Activated T-cell treated with anti-CD3 and anti-CD28 coated beads, Interleukin-2, amount 50 U/mL, for 48 hours (primary cell): ENCODE measurements around the gene EML6.
"Not testable (repeated sequence)": the region's sequence is repeated elsewhere in the genome, so short reads cannot be mapped to it uniquely, and the experiment has no call there.

ENCODE experiments used
- DNase-seq, 2 experiments: peaks; one replicate each; pipeline ENCODE4 v3.0.0-alpha.2; 2020

EML6 gene

DNA sequence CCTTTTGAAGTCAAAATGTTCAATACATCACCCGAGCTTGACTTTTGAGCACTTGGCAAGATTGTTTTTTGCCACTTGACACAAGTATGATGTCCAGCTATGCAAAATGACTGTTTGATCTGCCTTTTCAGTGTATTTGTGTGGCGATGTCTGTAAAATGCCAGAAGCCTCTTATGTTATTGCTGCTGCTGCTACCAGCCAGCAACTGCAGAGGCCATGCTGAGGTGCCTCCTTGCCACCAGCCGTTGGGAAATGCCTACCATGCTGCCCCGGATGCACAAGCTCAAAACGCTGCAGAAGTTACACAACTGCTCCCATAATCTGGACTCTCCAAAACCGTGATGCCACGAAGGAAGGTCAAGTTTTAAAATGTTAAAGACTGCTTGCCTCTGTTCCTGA lies 246.5 kb downstream of the EML6 start:
- DNase-seq = no peak

DNA sequence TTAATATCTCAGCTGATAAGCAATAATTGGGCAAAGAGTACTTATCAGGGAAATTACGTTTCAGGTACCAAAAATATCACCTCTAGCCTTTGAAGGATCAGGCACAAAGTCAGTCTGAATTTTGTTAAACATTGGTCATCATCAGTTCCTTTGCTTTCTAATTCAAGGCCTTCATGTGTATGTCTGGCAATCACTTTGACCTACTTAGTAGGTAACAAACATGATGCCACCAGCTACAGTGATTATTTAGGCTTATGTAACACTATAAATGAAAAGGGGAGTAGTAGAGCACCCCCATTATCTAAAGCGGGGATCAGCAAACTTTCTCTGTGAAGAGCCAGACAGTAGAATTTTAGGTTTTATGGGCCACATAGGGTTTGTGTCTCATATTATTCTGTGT lies 251.7 kb downstream of the EML6 start:
- DNase-seq = no peak

- DNase-seq = no peak
Observed at GRCh38 chr2:54975598-54976492, 252.4 kb downstream of the EML6 start.

DNA sequence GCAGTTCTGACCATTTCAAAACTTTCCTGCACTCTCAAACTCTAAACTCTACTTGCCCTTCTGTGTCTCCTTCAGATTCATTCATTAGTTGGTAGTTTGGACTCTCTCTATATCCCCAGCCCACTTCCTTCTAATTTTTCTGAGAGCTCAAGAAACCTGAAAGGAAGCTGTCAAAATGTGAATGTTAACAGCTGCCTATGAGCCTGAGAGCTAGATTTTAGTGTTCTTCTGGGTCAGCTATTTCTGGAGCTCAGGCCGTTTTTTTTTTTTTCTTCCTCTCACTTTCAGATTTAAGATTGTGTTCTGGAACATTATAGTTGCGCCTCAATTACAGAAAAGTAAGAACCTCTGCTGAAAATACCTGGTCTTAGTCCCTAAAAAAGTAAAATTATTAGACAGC lies 253.7 kb downstream of the EML6 start:
- DNase-seq = no peak

DNA sequence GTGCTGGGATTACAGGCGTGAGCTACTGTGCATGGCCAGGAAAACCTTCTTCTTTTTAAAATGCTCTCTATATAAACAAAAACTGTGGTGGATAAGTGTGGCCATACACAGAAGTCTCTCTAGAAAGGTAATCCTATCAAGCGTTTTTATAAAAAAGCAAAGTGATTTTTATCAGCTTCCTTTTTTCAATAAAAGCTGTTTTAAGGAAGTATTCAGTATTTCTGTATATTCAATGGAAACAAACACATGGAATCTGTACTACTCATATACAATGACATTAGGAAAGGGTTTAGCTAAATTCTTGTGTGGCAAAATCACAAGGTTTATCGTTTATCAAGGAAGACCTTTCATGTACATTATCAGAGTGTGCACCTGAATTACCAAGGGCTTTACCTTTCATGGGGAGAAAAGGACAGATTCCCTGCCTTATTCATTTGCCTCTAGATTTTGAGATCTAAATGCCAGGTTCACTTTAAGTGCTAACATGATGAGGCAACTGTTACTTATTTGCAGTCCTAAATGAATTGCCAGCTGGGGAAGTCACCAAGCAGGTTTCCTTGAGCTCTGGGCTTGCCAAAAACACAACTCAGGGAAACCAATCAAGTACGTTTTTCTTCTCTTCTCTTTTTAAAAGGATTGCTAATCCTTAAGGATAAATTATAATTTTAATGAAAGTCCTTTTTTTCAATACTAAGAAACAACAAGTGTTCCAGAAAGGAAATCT lies 256.0 kb downstream of the EML6 start:
- no peak for DNase-seq

DNA sequence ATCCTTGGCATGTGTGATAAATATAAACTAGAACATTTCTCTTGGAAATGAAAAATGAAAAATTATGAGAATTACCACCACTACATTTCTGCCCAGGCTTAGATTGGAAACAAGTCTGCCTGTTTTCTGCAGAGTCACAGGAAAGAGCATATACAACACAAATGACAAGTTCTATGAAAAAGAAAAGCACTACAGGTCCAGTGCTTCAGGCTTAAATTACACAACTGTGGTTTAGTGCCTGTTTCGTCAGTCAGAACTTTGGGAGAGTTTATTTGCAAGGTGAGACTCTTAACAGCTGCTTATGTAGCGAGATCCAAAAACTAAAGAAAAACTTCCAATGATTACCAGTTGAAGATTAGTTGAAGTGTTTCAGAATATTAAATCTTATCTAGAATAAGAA lies 257.9 kb downstream of the EML6 start:
- DNase-seq = no peak

DNA sequence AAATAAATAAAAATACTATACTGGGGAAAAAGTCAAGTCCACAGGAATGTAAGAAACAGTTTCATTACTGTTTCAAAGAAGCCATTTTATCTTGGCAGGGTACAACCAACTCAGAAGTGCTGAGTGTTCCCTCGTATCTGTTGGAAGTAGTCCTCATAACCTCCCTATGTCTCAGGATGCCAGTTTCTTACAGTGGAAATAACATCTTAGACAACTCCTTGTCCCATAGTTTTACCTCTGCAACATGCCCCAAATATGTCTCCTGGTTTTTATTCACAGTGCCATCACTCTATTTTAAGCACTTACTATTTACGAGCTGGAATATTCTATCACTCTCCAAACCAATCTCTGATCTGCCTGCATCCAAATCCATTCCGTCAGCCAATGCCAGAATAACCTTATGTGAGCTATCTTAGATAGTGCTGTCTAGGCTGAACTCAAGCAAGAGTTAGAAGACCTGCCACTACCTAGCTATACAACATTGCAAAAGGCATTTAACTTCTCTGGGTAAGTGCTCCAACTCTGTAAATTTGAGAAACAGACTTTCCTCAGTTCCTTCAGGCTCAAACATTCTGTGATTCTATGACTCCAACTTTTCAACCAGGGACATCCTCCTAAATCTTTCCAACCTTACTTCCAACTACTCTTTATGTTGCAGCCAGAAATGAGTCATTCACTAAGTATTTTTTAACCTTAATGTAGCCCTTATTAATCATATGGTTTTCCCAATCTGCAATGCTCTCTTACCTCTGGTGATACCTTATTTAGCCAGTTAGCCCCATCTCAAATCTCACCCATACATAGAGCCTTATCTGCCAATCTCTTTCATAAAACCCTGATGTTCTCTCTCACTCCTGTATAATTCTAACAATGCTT lies 260.1 kb downstream of the EML6 start:
- DNase-seq = no peak

- no peak for DNase-seq
Observed at GRCh38 chr2:54984476-54984875, 261.0 kb downstream of the EML6 start.

GRCh38 chr2:54986264-54986663 lies 262.8 kb downstream of the EML6 start:
- DNase-seq = no peak

GRCh38 chr2:54988612-54989011 lies 265.1 kb downstream of the EML6 start:
- no peak for DNase-seq

DNA sequence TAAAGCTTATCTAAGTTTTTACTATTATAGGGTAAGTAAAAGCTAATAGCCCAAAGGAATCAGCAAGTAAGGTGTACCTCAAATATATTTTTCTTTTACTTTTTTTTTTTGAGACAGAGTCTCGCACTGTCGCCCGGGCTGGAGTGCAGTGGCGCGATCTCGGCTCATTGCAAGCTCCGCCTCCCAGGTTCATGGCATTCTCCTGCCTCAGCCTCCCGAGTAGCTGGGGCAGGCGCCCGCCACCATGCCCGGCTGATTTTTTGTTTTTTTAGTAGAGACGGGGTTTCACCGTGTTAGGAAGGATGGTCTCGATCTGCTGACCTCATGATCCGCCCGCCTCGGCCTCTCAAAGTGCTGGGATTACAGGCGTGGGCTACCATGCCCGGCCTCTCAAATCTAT lies 267.2 kb downstream of the EML6 start:
- not testable (repeated sequence) for DNase-seq

- DNase-seq = no peak
Observed at GRCh38 chr2:54995553-54995952, 272.1 kb downstream of the EML6 start.

DNA sequence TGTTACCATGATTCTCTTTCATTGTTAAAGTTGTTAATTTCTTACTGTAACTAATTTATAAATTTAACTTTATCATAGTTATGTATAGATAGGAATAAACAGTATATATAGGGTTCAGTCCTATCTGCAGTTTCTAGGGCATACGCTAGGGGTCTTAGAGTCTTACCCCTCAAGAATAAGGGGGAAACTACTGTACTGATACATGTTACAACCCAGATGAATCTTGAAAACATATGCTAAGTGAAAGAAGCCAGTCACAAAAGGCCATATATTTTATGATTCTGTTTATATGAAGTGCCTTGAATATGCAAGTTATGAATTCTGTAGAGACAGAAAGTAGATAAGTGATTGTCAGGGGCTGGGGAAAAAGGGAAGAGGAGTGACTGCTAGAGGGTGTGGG lies 274.4 kb downstream of the EML6 start:
- no peak for DNase-seq

GRCh38 chr2:54999182-54999581 lies 275.7 kb downstream of the EML6 start:
- no peak for DNase-seq

DNA sequence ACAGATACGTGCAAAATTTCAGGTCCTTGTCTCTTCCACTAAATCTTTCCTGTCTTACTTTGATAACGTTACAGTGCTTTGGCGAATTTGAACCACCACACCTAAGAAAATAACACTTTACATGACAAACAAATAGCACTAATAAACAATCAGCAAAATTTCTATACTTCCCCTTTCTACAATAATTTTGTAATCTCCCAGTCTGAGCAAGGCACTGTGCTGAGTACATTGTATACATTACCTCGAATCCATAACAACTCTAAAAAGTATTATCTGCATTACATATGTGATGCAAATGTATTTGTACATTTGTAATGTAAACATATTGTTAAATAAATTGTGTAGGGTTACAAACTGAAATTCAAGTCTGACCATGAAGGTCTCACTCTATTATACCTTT lies 276.9 kb downstream of the EML6 start:
- DNase-seq = no peak

GRCh38 chr2:55001716-55002115 lies 278.3 kb downstream of the EML6 start:
- DNase-seq = no peak

- no peak for DNase-seq
Observed at GRCh38 chr2:55003706-55004639, 280.5 kb downstream of the EML6 start.

GRCh38 chr2:55006306-55006705 lies 282.8 kb downstream of the EML6 start:
- no peak for DNase-seq

GRCh38 chr2:55009277-55010060 lies 286.0 kb downstream of the EML6 start:
- no peak for DNase-seq

- peak in 1 of 2 experiments; percentile 32 for DNase-seq
Observed at GRCh38 chr2:55010149-55010591, 286.7 kb downstream of the EML6 start.

DNA sequence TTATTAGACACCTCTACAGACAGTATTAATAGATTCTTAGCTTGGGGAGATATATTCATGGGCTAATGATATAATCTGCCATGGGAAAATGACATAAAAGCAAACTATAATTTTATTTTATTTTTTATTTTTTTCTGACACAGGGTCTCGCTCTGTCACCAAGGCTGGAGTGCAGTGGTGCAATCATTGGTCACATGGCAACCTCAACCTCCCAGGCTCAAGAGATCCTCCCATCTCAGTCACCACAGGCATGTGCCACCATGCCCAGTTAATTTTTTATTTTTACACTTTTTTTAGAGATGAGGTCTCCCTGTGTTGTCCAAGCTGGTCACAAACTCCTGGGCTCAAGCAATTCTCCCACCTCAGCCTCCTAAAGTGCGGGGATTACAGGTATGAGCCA lies 287.5 kb downstream of the EML6 start:
- no peak for DNase-seq
